GM12878 (cell line): Measurements from ENCODE around the gene ZNF407.

Experiments used
- ESRRA ChIP-seq: IDR thresholded peaks from 2 replicates; pipeline ENCODE4 v1.6.1; 2012; ENCODE audit warnings: mild to moderate bottlenecking, low read length, improper control_type of control experiment
- EZH2 ChIP-seq: IDR thresholded peaks from 2 replicates; pipeline ENCODE4 v1.6.1; 2012; ENCODE audit warnings: low read depth, mild to moderate bottlenecking, control low read depth, inconsistent platforms, low read length, borderline replicate concordance; ENCODE audit not compliant: control insufficient read depth
- MXI1 ChIP-seq: fragments of 150-350 bp; IDR thresholded peaks from 2 replicates; pipeline ENCODE4 v1.6.1; 2011; ENCODE audit warnings: low read depth, mild to moderate bottlenecking, inconsistent platforms, low read length, improper control_type of control experiment
- POLR2A ChIP-seq: IDR thresholded peaks from 2 replicates; pipeline ENCODE4 v1.6.1; 2011; ENCODE audit warnings: low read depth, mild to moderate bottlenecking, low read length
- POLR2AphosphoS2 ChIP-seq: IDR thresholded peaks from 2 replicates; pipeline ENCODE4 v1.6.1; 2011; ENCODE audit warnings: low read depth, mild to moderate bottlenecking, low read length, improper control_type of control experiment, moderate library complexity
- RUNX3 ChIP-seq: IDR thresholded peaks from 2 replicates; pipeline ENCODE4 v1.6.1; 2012; ENCODE audit warnings: low read length, inconsistent platforms
- TF ChIP-seq, protein P1 (sequence below), 3 experiments: IDR thresholded peaks in 2 of 3; conservative IDR thresholded peaks in 1 of 3; 2 replicates each; pipeline ENCODE4 v1.5.1; 2011; ENCODE audit warnings: low read depth in 3 of 3, low read length in 3 of 3, mild to moderate bottlenecking in 3 of 3, control low read depth in 2 of 3, moderate library complexity in 2 of 3, inconsistent platforms in 1 of 3, mixed read lengths in 1 of 3; ENCODE audit not compliant: control insufficient read depth in 2 of 3, insufficient read depth in 1 of 3; ENCODE audit errors: extremely low read depth in 1 of 3
- TF ChIP-seq, protein P2 (sequence below): fragments of 450-650 bp; IDR thresholded peaks from 2 replicates; pipeline ENCODE4 v1.6.1; 2016; ENCODE audit warnings: mild to moderate bottlenecking

DNA sequence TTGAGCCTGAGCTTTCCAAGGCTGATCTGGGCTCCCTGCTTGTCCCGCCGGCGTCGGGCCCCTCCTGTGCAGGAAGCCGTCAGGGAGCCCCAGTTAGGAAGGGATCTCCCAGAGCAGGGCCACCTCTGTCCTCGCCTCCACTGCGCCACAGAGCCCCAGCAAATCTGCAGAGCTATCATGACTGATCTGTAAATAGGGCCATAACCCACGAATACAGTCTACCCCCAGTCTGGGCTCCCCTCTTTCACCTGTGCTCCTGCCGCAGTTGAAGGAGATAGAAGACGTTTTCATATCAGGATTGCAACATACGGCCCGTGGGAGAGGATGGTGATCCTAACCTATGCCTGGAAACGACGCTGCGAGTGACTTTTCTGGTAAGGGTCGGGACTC is 472.6 kb downstream of the ZNF407 start:
- no peak for TF ChIP-seq POLR2AphosphoS2
- TF ChIP-seq MXI1 = no peak
- TF ChIP-seq, protein P1, sequence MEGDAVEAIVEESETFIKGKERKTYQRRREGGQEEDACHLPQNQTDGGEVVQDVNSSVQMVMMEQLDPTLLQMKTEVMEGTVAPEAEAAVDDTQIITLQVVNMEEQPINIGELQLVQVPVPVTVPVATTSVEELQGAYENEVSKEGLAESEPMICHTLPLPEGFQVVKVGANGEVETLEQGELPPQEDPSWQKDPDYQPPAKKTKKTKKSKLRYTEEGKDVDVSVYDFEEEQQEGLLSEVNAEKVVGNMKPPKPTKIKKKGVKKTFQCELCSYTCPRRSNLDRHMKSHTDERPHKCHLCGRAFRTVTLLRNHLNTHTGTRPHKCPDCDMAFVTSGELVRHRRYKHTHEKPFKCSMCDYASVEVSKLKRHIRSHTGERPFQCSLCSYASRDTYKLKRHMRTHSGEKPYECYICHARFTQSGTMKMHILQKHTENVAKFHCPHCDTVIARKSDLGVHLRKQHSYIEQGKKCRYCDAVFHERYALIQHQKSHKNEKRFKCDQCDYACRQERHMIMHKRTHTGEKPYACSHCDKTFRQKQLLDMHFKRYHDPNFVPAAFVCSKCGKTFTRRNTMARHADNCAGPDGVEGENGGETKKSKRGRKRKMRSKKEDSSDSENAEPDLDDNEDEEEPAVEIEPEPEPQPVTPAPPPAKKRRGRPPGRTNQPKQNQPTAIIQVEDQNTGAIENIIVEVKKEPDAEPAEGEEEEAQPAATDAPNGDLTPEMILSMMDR (IDR thresholded peaks at IDR 0.05 in 2 of 3, conservative IDR thresholded peaks at IDR 0.05 in 1 of 3; ENCODE audit: control insufficient read depth in 2 of 3, extremely low read depth in 1 of 3, insufficient read depth in 1 of 3, low read depth in 3 of 3, low read length in 3 of 3) = no peak
- TF ChIP-seq ESRRA = no peak
- no peak for TF ChIP-seq EZH2
- TF ChIP-seq POLR2A = no peak
- no peak for TF ChIP-seq RUNX3
- TF ChIP-seq, protein P2, sequence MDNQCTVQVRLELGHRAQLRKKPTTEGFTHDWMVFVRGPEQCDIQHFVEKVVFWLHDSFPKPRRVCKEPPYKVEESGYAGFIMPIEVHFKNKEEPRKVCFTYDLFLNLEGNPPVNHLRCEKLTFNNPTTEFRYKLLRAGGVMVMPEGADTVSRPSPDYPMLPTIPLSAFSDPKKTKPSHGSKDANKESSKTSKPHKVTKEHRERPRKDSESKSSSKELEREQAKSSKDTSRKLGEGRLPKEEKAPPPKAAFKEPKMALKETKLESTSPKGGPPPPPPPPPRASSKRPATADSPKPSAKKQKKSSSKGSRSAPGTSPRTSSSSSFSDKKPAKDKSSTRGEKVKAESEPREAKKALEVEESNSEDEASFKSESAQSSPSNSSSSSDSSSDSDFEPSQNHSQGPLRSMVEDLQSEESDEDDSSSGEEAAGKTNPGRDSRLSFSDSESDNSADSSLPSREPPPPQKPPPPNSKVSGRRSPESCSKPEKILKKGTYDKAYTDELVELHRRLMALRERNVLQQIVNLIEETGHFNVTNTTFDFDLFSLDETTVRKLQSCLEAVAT = no peak
